K562 (cell line): ENCODE results near the gene SMAD7. TPM values are rescaled to one million over a fixed set of nuclear protein-coding genes. Genes with fewer than 3 reads are reported as not detected.

Source experiments
- TCF7L2 ChIP-seq: fragments of 150-350 bp; IDR thresholded peaks from 2 replicates; pipeline ENCODE4 v1.6.1; 2016; ENCODE audit warnings: low read depth, mild to moderate bottlenecking, low read length, moderate library complexity
- ZFP30 ChIP-seq: fragments of 250-450 bp; sonication (Bioruptor Pico); IDR thresholded peaks from 2 replicates; pipeline ENCODE4 v1.8.0; 2022; ENCODE audit warnings: moderate library complexity, mild to moderate bottlenecking, inconsistent platforms, borderline replicate concordance
- ZNF780A ChIP-seq: fragments of 250-450 bp; sonication (Bioruptor Pico); IDR thresholded peaks from 2 replicates; pipeline ENCODE4 v1.5.0; 2021; ENCODE audit warnings: mild to moderate bottlenecking
- polyA plus RNA-seq, 8 experiments: library from polyadenylated mRNA; depleted of rRNA in 4 of 8; stranded (reverse) in 5 of 8; unstranded in 3 of 8; fragments of >200 nt; fragmentation: Nextera tagmentation in 2 of 8; fragmentation: Illumina TruSeq in 1 of 8; extraction: Ambion mirVana in 2 of 8; extraction: Trizol in 1 of 8; gene quantifications; 2 replicates each; pipeline versions ENCODE4 v1.2.1 to v1.2.3, GENCODE V29; 2011 to 2014; ENCODE audit warnings: inconsistent platforms in 1 of 8, missing spikeins in 1 of 8
- total RNA-seq, 7 experiments: library from RNA; depleted of rRNA in 6 of 7; stranded (reverse); fragments of >200 nt in 6 of 7; fragmentation: Illumina TruSeq in 2 of 7; extraction: Trizol in 2 of 7; gene quantifications; 2 replicates each; pipeline versions ENCODE4 v1.2.1 to v1.2.3, GENCODE V29; 2011 to 2021; ENCODE audit warnings: low replicate concordance in 1 of 7
- TF ChIP-seq, protein P1 (sequence below): fragments of 250-450 bp; sonication (Bioruptor Pico); IDR thresholded peaks from 2 replicates; pipeline ENCODE4 v1.8.0; 2021; ENCODE audit warnings: moderate library complexity, mild to moderate bottlenecking, inconsistent platforms
- TF ChIP-seq, protein P2 (sequence below), 2 experiments: fragments of 450-650 bp; IDR thresholded peaks; 2 replicates each; pipeline ENCODE4 v1.6.1; 2016
- TF ChIP-seq, protein P3 (sequence below): sonication (generic); formaldehyde crosslinking; IDR thresholded peaks from 2 replicates; pipeline ENCODE4 v1.8.1; 2023; ENCODE audit warnings: mild to moderate bottlenecking, missing genetic modification reagents

The SMAD7 gene
- total and polyA plus RNA-seq, 9 of the 15 experiments (the other 6 are each of a cell fraction or from before 2014, with no cell fraction given) = 0.13 to 3.0 (median 1.6) TPM

DNA sequence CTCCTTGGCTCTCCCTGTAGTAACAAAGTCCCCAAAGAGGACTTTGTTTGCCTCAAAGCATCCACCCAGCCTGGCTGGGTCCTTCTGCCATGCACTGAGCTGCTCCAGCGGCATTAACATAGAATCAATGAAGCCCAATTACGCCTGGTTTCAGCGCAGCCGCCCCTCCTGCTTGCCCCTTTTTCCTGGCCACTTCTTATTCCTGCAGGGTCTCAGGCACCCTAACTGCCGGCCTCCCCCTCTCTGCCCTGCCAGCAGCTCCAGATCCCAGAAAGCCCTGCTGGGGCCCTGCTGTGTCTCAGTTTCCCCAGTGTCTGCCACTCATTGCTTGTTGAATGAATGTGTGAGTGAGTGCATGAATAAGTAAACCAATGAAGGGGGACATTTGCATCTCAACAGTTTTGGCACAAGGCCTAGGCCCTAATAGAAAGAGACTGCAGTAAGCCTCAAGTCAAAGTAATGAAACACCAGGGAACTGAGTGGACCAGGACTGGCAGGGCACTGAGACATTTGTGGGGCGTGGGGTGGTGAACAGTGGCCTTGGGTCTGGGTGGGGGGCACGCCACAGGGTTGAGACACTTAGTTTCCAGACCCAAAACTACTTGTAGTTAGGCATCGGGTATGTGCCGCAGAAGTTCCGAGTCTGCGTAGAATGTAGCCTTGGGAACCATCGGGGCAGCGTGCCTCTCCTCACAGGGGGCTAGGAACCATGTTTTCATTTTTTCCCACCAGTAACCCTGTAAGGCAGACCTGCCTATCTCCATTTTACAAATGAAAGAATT is 60.6 kb downstream of the SMAD7 start (continued):
- TF ChIP-seq, protein P1, sequence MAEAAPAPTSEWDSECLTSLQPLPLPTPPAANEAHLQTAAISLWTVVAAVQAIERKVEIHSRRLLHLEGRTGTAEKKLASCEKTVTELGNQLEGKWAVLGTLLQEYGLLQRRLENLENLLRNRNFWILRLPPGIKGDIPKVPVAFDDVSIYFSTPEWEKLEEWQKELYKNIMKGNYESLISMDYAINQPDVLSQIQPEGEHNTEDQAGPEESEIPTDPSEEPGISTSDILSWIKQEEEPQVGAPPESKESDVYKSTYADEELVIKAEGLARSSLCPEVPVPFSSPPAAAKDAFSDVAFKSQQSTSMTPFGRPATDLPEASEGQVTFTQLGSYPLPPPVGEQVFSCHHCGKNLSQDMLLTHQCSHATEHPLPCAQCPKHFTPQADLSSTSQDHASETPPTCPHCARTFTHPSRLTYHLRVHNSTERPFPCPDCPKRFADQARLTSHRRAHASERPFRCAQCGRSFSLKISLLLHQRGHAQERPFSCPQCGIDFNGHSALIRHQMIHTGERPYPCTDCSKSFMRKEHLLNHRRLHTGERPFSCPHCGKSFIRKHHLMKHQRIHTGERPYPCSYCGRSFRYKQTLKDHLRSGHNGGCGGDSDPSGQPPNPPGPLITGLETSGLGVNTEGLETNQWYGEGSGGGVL (CRISPR knock-in tag) = no peak
- TF ChIP-seq, protein P2, sequence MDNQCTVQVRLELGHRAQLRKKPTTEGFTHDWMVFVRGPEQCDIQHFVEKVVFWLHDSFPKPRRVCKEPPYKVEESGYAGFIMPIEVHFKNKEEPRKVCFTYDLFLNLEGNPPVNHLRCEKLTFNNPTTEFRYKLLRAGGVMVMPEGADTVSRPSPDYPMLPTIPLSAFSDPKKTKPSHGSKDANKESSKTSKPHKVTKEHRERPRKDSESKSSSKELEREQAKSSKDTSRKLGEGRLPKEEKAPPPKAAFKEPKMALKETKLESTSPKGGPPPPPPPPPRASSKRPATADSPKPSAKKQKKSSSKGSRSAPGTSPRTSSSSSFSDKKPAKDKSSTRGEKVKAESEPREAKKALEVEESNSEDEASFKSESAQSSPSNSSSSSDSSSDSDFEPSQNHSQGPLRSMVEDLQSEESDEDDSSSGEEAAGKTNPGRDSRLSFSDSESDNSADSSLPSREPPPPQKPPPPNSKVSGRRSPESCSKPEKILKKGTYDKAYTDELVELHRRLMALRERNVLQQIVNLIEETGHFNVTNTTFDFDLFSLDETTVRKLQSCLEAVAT (IDR thresholded peaks at IDR 0.05) = no peak
- TF ChIP-seq ZFP30 (CRISPR knock-in tag) (no peak), TCF7L2 (no peak), ZNF780A (no peak)
- TF ChIP-seq, protein P3, sequence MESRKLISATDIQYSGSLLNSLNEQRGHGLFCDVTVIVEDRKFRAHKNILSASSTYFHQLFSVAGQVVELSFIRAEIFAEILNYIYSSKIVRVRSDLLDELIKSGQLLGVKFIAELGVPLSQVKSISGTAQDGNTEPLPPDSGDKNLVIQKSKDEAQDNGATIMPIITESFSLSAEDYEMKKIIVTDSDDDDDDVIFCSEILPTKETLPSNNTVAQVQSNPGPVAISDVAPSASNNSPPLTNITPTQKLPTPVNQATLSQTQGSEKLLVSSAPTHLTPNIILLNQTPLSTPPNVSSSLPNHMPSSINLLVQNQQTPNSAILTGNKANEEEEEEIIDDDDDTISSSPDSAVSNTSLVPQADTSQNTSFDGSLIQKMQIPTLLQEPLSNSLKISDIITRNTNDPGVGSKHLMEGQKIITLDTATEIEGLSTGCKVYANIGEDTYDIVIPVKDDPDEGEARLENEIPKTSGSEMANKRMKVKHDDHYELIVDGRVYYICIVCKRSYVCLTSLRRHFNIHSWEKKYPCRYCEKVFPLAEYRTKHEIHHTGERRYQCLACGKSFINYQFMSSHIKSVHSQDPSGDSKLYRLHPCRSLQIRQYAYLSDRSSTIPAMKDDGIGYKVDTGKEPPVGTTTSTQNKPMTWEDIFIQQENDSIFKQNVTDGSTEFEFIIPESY = no peak
